ENCODE results near the gene PSMD4.

PSMD4 gene

DNA sequence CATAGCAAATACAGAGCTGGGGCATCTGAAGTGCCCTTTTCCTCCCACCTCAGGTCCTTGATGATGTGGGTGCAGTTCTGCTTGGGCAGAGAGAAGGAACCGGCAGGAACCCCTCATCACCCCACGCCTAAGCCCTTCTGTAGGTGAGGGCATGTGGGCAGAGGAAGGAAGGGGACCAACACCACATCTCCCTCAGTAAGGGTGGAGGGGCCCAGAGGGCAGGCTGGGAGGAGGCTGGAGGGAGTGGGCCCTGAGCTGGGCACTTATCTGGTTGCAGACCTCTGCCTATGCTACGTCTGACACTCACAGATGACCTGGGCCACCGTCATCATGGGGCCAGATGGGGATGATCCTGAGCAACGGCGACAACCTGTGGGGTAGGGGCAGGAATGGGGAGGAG, 38.6 kb downstream of the PSMD4 start:
- no peak for DNase-seq

DNA sequence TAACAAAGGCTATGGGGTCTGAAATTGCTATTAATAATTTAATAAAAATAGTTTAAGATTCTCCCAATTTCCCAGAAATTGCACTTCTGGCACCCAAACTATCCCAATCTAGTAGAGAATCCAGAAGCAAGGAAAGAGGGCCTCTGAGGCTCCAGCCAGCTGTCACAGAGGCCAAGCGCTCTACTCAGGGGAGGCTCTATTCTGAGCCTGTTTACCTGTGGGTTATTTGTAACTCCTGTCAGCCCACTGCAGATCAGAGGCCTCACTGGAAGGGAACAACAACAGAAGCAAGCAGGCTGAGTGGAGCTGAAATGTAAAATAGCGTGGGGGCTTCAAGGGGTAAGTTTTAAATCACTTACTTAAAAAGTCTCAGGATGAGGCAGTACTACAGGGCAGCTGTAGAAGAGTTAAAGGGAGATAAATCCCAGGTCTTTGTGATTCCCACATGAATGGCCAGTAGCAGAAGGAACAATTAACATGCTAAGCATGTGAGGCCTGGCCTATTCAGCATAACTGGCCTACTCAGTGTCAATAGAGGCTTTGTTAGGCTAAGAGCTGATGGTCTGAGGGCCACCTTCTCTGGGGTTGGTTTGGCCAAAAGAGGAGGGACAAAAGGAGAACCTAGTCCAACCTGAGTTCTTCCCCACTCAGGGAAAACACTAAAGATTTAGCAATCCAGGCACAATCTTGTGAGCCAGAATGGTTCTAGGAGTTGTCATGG, 40.4 kb downstream of the PSMD4 start:
- DNase-seq: peak in 37 of 58 donors; percentile 7 to 87 (median 39)

- DNase-seq: no peak
These were observed 55.3 kb downstream of the PSMD4 start for GRCh38 chr1:151309811-151310323.

GRCh38 chr1:151311011-151311410, 56.5 kb downstream of the PSMD4 start:
- no peak for DNase-seq

GRCh38 chr1:151311589-151312331, 57.2 kb downstream of the PSMD4 start:
- DNase-seq: peak in 33 of 58 donors; percentile 11 to 75 (median 39)

DNA sequence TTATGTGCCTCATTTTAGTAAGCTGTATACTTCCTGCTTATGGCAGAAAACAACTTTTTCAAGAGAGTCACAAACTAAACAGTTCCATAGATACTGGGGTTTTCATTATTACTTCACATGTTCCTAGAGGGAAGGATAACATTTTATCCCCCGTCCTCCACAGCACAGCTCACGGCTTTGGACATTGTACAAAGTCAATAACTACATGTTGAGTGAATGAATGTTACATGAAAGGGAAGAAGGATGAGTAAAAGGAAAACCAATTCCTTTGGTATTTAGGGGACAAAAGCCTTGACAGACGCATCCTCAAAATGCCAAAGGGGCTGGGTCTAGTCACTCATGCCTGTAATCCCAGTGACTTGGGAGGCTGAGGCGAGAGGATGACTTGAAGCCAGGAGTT, 57.9 kb downstream of the PSMD4 start:
- no peak for DNase-seq

GRCh38 chr1:151312826-151313225, 58.3 kb downstream of the PSMD4 start:
- DNase-seq: no peak

DNA sequence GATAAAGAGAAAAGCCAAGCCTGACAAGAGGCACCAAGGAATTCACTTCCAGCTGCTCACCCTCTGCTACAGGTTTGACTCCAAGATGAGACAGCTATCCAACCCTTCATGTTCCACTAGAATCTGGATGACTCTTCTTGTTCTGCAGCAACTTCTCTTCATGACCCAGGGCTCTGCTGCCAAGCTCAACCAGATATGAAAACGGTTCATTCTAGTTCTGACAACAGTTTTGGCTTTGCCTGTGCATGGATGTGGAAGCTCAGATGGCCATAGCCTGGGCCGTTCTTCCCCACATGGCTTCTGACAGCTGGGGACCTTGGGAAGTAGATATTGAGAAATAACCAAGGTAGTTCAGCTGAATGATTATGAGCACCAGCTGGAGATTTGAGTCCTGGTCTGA, 59.0 kb downstream of the PSMD4 start:
- DNase-seq: peak in 3 of 58 donors; percentile 31 to 37 (median 32)

- DNase-seq: peak in 54 of 58 donors; percentile 24 to 92 (median 77)
These were observed 59.8 kb downstream of the PSMD4 start for GRCh38 chr1:151314137-151314875.

GRCh38 chr1:151315565-151316235, 61.2 kb downstream of the PSMD4 start:
- DNase-seq: no peak
